ENCODE measurements around the gene CEP192.

- TF ChIP-seq CTCF (IDR thresholded peaks at IDR 0.05) (no peak), POLR2A (IDR thresholded peaks at IDR 0.05) (no peak), POLR2AphosphoS5 (IDR thresholded peaks at IDR 0.05) (no peak), EP300 (IDR thresholded peaks at IDR 0.05) (no peak)
Observed at GRCh38 chr18:13164406-13164805, 173.2 kb downstream of the CEP192 start.
